GM13976 (cell line): Measurements from ENCODE around the gene GTF2A2.

Source experiments
- DNase-seq: peaks from one replicate; pipeline ENCODE4 v3.0.0; 2012; ENCODE audit warnings: low spot score
- CTCF ChIP-seq: IDR thresholded peaks from 2 replicates; pipeline ENCODE4 v1.5.1; 2012; ENCODE audit warnings: borderline replicate concordance, mild to moderate bottlenecking; ENCODE audit not compliant: insufficient read depth; ENCODE audit errors: extremely low read depth, missing control alignments, control extremely low read depth
- in situ Hi-C: fragments of 300-500 bp; cut with MboI; formaldehyde crosslinking; loops from one replicate; pipeline ENCODE4 v1.12.0; 2022; ENCODE audit warnings: low sequenced_read_pairs, mixed read lengths, inconsistent platforms; ENCODE audit not compliant: unreplicated experiment

Gene GTF2A2

GRCh38 chr15:59674361-59674877, 17.1 kb upstream of the GTF2A2 start:
- in situ Hi-C loops, result no loop called here
- DNase-seq, result no peak
- no peak for TF ChIP-seq CTCF

- in situ Hi-C loops, result no loop called here
- no peak for DNase-seq
- TF ChIP-seq CTCF, result no peak
Observed at GRCh38 chr15:59668556-59668955, 11.2 kb upstream of the GTF2A2 start.

- no peak for TF ChIP-seq CTCF
- DNase-seq, result no peak
- in situ Hi-C loops, result no loop called here
Observed at GRCh38 chr15:59662260-59662659, 4.9 kb upstream of the GTF2A2 start.

GRCh38 chr15:59659366-59659765, 2.1 kb upstream of the GTF2A2 start:
- no peak for TF ChIP-seq CTCF
- in situ Hi-C loops, result no loop called here
- DNase-seq, result no peak

DNA sequence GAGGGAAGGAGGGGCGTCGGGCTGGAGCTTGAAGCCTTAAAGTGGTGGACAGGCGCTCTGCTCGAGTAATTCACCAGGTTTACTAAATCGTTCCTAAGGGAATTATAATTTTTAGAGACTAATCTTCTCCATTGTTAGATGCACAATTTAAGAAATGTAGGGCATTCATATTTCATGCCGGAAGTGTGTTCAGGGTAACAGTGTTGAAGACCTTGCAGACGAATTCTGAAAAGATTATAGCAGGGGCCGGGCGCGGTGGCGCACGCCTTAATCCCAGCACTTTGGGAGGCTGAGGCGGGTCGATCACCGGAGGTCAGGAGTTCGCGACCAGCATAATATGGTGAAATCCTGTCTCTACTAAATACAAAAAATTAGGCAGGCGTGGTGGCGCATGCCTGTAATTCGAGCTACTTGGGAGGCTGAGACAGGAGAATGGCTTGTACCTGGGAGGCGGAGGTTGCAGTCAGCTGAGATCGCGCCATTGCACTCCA, 365 bp upstream of the GTF2A2 start:
- in situ Hi-C loops, result no loop called here
- no peak for TF ChIP-seq CTCF

GRCh38 chr15:59654046-59654445, 3.3 kb downstream of the GTF2A2 start:
- no peak for TF ChIP-seq CTCF
- in situ Hi-C loops, result no loop called here
- no peak for DNase-seq

More for the DNA sequence above, 365 bp upstream of the GTF2A2 start:
- no peak for DNase-seq

- TF ChIP-seq CTCF, result no peak
- DNase-seq, result no peak
- in situ Hi-C loops, result no loop called here
Observed at GRCh38 chr15:59649603-59650002, 7.7 kb downstream of the GTF2A2 start.
